Ascending aorta (tissue), 2 donors: Measurements from ENCODE around the gene FAF2. TPM values are rescaled to one million over a fixed set of nuclear protein-coding genes. Genes with fewer than 3 reads are reported as not detected.

Experiments
- DNase-seq, 2 donors: peaks; one replicate each; pipeline ENCODE4 v3.0.0-alpha.2; 2019; ENCODE audit warnings: low spot score in 2 of 2
- H3K27ac ChIP-seq, 2 donors: fragments of 200-600 bp; sonication (generic); one replicate each; pipeline ENCODE4 v1.5.1; 2016 to 2017; ENCODE audit warnings: mild to moderate bottlenecking in 1 of 2
- H3K27me3 ChIP-seq: fragments of 200-600 bp; sonication (generic); one replicate; pipeline ENCODE4 v1.5.1; 2017
- H3K36me3 ChIP-seq, 2 donors: fragments of 200-600 bp; sonication (generic); one replicate each; pipeline ENCODE4 v1.5.1; 2016
- H3K4me1 ChIP-seq, 2 donors: fragments of 200-600 bp; sonication (generic); one replicate each; pipeline ENCODE4 v1.5.1; 2016 to 2017; ENCODE audit warnings: mild to moderate bottlenecking in 1 of 2
- H3K4me3 ChIP-seq, 2 donors: fragments of 200-600 bp; sonication (generic); one replicate each; pipeline ENCODE4 v1.5.1; 2016 to 2017; ENCODE audit warnings: mild to moderate bottlenecking in 1 of 2
- H3K9me3 ChIP-seq, 2 donors: fragments of 200-600 bp; sonication (generic); one replicate each; pipeline ENCODE4 v1.5.1; 2016
- CTCF ChIP-seq, 3 experiments: fragments of 200-600 bp in 2 of 3; fragments of 450-650 bp in 1 of 3; sonication (generic) in 2 of 3; IDR thresholded peaks; one replicate each; pipeline ENCODE4 v1.5.1; 2016 to 2019; ENCODE audit warnings: antibody characterized with exemption in 3 of 3, mild to moderate bottlenecking in 1 of 3, moderate library complexity in 1 of 3
- intact Hi-C: fragments of 100-400 bp; cut with DNase I; formaldehyde crosslinking; loops from one replicate; pipeline ENCODE4 v1.15.1; 2023
- total RNA-seq: library from RNA; depleted of rRNA; stranded (reverse); fragments of >200 nt; gene quantifications from one replicate; pipeline ENCODE4 v1.1.0, GENCODE V29; 2016

Gene FAF2
- total RNA-seq, 1 donor from 2014 or later: 18.7 TPM

- Histone ChIP-seq H3K27ac (no peak overlapping the region), H3K9me3 (no peaks in the 10 kb centered on the region), H3K4me1 (no peaks in the 10 kb centered on the region), H3K4me3 (no peak overlapping the region), H3K36me3 (peaks cover 45 to 53% of the 10 kb centered on the region in 2 donors), H3K27me3 (no peaks in the 10 kb centered on the region)
- intact Hi-C loops: no loop called here
- no peak for TF ChIP-seq CTCF (IDR thresholded peaks at IDR 0.05)
- DNase-seq: no peak
Observed at GRCh38 chr5:176527246-176528222, 79.3 kb downstream of the FAF2 start.

- DNase-seq: no peak
- intact Hi-C loops: no loop called here
- TF ChIP-seq CTCF (IDR thresholded peaks at IDR 0.05): no peak
- Histone ChIP-seq H3K9me3 (no peaks in the 10 kb centered on the region), H3K4me3 (no peak overlapping the region), H3K4me1 (peaks cover 0 to 3% of the 10 kb centered on the region in 2 donors), H3K27me3 (no peaks in the 10 kb centered on the region), H3K27ac (no peak overlapping the region), H3K36me3 (peaks cover 45 to 55% of the 10 kb centered on the region in 2 donors)
Observed at GRCh38 chr5:176528301-176528700, 80.1 kb downstream of the FAF2 start.

- peaks cover 45 to 55% of the 10 kb centered on the region in 2 donors for H3K36me3 ChIP-seq
- no peaks in the 10 kb centered on the region for H3K27me3 ChIP-seq
- TF ChIP-seq CTCF (IDR thresholded peaks at IDR 0.05): no peak
- no peak overlapping the region for H3K4me3 ChIP-seq
- DNase-seq: no peak
- peaks cover 0 to 7% of the 10 kb centered on the region in 2 donors for H3K4me1 ChIP-seq
- intact Hi-C loops: no loop called here
- H3K9me3 ChIP-seq: no peaks in the 10 kb centered on the region
- H3K27ac ChIP-seq: no peak overlapping the region
Observed at GRCh38 chr5:176528761-176529115, 80.6 kb downstream of the FAF2 start.

GRCh38 chr5:176529116-176529740 lies 81.0 kb downstream of the FAF2 start:
- Histone ChIP-seq H3K9me3 (no peaks in the 10 kb centered on the region), H3K27ac (no peak overlapping the region), H3K27me3 (no peaks in the 10 kb centered on the region), H3K4me1 (peaks cover 0 to 11% of the 10 kb centered on the region in 2 donors), H3K4me3 (no peak overlapping the region), H3K36me3 (peaks cover 45 to 55% of the 10 kb centered on the region in 2 donors)
- TF ChIP-seq CTCF (IDR thresholded peaks at IDR 0.05): no peak
- DNase-seq: no peak
- intact Hi-C loops: no loop called here

GRCh38 chr5:176529741-176530141 lies 81.6 kb downstream of the FAF2 start:
- Histone ChIP-seq H3K4me3 (no peak overlapping the region), H3K27ac (no peak overlapping the region), H3K27me3 (no peaks in the 10 kb centered on the region), H3K36me3 (peaks cover 45 to 55% of the 10 kb centered on the region in 2 donors), H3K9me3 (no peaks in the 10 kb centered on the region), H3K4me1 (peaks cover 3 to 16% of the 10 kb centered on the region in 2 donors)
- no peak for DNase-seq
- intact Hi-C loops: no loop called here
- TF ChIP-seq CTCF (IDR thresholded peaks at IDR 0.05): no peak
